H4 (cell line): ENCODE results near the gene FGF22. TPM values are rescaled to one million over a fixed set of nuclear protein-coding genes. Genes with fewer than 3 reads are reported as not detected.
A peak's percentile ranks its signal among the peaks of the same experiment; 100 is the strongest.
"Not testable (repeated sequence)": the region's sequence is repeated elsewhere in the genome, so short reads cannot be mapped to it uniquely, and the experiment has no call there.

Source experiments
- DNase-seq: peaks from one replicate; pipeline ENCODE4 v3.0.0-alpha.2; 2015; ENCODE audit warnings: low spot score
- total RNA-seq: library from RNA; depleted of rRNA; stranded (reverse); fragments of >200 nt; shearing (Covaris generic); gene quantifications from 2 replicates; pipeline ENCODE4 v1.2.3, GENCODE V29; 2014

Gene FGF22
- total RNA-seq, 1 experiment from 2014 or later: not detected

DNA sequence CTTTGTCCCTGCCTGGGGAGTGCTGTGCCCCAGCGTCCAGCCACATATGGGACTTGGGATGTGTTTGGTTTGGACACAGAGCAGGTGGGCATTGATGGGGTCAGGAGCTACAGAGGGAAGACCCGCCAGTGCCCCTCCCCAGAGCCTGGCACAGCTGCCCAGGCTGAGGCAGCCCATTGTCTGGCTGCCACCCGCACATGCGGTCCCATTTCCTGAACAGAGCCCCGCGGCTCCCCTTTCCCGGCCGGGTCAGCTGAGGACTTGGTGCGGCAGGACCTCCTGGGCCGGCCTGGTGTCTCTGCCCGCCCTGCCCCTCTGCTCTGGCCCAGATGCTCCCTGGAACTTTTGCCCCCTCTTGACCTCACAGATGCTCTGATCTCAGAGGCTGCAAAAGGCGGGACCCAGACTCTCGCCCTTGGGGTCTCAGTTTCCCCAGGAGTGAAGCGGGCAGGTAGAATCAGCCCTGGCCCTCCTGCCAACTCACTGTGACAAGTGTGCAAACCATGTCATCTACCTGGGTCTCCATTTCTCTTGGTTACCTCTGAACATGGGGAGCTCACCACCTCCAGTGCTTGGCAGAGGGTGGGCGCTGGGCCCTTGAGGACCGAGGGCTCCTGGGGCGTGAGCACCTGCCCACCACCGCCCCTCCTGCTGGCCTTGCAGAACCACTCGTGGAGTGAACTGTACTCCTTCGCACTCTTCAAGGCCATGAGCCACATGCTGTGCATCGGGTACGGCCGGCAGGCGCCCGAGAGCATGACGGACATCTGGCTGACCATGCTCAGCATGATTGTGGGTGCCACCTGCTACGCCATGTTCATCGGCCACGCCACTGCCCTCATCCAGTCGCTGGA lies 32.2 kb upstream of the FGF22 start:
- DNase-seq: no peak

DNA sequence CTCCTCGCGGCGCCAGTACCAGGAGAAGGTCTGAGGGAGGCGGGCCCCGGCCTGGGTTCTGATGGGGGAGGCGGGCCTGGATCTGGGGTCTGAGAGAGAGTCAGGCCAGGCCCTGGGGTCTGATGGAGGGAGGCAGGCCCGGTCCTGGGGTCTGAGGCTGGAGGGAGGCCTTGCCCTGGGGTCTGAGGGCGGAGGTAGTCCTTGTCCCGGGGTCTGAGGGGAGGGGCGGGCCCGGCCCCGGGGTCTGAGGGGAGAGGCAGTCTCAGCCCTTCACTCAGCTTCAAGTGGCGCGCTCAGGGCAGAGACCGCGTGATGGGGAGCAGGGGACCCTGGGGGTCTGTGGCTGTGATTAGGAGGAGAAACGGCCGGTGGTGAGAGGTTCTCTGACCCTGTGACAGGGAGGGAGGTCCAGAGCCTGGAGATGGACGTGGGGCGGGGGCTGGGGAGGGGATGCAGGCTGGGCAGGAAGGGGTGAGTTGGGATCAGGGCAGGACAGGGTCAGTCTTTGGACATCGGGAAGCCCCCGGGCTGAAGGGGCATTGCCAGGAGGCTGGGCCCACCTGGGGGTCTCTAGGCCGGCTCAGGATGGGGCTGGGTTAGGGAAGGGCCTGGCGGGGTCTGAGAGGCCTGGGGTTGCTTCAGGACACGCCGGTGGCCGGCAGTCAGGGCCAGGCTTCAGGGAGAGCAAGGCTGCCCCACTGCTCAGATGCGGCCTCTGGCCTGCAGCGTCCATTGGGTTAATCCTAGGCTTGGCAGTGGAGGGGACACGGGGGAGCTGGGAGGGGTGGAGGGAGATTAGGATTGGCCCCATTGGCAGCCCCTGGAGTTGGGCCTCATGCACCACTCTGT lies 31.3 kb upstream of the FGF22 start:
- DNase-seq: no peak

DNA sequence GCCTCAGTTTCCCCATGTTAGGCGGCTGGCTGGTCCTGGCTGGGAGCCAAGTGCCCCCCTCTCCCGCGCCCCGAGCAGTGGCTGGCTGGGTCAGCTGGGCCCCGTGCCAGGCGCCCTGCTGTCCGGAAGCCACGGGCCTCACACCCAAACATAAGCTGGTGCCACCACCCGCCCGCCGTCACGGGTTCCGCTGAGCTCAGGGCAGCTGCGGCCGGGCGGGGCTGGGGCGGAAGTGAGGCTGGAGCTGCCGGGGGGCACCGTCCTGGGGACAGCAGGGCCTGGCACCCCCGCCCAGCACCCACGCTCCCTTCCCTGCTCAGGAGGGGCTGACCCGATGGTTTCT lies 30.7 kb upstream of the FGF22 start:
- peak; percentile 80 for DNase-seq

DNA sequence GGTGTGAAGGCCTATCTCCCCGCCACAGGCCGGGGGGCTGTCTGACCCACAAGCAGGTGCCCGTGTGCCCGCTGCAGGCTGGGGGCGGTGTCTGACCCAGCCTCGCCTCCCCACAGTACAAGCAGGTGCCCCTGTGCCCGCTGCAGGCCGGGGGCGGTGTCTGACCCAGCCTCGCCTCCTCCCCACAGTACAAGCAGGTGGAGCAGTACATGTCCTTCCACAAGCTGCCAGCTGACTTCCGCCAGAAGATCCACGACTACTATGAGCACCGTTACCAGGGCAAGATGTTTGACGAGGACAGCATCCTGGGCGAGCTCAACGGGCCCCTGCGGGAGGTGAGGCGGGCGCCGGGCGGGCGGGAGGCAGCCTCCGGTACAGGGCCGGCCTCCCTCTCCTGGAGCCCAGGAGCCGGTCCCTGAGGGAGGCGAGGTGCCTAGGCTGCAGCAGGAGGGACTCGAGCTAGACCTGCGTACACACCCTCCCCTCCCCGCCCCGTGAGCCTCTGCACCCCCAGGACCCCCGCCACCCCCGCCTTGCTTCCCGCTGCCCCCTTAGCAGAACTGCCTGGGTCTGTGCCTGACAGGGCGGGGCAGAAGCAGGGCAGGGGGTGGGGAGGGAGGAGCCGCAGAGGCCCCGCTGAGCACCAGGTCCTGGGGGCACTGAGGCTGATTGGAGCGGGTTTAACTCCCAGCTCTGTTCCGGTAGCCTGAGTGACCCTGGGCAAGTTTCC lies 29.4 kb upstream of the FGF22 start:
- peak; percentile 56 for DNase-seq

DNA sequence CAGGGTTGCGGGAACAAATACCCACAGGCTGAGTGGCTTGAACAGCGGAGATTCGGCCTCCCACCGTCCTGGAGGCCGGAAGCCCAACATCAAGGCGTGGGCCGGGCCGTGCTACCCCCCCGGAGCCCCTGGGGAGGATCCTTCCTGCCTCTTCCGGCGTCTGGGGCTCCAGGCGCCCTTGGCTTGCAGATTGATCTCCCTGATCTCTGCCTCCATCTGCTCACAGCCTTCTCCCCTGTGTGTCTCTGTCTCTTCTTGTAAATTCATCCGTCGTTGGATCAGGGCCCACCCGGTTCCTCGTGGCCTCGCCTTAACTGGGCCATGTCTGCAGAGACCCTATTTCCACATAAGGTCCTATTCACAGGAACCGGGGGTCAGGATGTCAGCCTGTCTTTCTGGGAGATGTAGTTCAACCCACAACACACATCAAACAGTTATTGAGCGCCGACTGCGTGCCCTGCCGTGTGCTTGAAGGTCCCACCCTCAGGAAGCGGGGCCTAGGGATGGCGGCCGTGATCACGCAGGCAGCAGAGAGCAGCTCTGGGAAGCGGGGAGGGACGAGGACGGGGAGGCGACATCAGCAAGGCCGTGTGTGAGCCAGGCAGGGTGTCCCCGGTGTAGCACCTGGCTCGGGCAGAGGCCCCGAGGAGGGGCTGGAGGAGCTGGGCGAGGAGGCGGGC lies 28.7 kb upstream of the FGF22 start:
- peak; percentile 94 for DNase-seq

DNA sequence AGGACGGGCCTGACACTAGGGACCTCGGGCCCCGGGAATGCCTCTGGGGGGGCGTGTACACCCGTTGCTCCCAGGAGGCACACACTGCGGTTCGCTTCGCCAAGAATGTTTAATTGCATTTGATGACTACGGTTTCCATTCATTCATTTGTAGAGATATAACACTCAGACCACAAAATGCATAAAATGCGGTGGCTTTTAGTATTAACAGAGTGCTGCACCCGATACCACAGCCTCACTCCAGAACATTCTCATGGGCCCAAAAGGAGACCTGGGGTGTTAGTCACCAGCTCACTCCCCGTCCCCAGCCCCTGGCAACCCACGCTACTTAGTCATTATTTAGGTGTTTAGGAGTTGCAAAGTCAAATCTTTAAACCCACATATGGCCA lies 28.2 kb upstream of the FGF22 start:
- peak; percentile 99 for DNase-seq

DNA sequence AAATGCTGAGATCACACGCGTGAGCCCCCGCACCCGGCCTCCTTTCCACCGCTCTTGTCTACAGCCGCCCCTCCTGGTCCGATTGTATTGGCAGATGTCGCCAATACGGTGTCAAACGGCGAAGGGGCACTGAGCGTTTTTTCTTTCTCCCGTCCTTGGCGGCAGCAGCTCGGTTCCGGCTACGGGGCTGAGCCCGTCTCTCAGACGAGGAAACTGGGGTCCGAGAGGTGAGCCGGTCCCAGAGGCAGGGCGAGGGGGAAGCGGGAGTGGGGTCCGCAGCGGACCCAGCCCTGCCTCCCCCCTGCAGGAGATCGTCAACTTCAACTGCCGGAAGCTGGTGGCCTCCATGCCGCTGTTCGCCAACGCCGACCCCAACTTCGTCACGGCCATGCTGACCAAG lies 26.7 kb upstream of the FGF22 start:
- DNase-seq: no peak

DNA sequence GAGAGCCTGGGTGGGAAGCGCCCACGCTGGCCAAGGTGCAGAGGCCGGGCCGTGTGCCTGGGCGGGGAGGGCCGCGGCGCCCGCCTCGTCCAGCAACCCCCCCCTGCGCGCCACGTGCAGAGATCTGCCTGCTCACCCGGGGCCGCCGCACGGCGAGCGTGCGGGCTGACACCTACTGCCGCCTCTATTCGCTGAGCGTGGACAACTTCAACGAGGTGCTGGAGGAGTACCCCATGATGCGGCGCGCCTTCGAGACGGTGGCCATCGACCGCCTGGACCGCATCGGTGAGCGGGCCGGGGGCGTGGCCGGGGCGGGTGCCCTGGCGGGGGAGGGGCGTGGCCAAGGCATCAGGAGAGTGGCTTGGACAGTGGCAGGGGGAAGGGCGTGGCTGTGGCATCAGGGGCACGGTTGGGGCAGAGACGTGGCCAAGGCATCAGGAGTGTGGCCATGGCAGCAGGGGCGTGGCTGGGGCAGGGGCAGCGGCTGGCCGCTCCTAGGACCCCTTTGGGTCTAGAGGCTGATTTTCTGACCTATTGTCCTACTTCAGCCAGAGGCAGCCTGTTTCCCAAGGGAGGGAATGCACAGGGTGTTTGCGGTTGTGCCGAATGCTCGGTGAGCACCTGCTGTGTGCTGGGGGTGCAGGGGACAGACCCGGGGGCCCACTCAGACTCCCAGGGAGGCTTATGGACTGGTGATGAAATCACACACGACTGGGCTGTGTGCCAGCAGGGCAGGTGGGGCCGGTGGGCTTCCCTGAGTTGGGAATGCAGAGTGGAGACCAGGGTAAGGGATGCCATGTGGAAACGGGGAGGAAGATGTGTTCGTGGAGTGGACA lies 25.7 kb upstream of the FGF22 start:
- DNase-seq: no peak

DNA sequence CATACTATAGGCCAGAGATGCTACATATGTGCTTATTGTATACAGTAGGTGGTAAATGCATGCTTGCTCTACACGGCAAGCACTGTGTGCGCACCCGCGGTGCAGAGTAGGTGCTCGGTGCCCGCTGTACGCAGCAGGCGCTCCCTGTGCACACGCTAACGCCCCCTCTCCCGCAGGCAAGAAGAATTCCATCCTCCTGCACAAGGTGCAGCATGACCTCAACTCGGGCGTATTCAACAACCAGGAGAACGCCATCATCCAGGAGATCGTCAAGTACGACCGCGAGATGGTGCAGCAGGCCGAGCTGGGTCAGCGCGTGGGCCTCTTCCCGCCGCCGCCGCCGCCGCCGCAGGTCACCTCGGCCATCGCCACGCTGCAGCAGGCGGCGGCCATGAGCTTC lies 24.1 kb upstream of the FGF22 start:
- DNase-seq: no peak

DNA sequence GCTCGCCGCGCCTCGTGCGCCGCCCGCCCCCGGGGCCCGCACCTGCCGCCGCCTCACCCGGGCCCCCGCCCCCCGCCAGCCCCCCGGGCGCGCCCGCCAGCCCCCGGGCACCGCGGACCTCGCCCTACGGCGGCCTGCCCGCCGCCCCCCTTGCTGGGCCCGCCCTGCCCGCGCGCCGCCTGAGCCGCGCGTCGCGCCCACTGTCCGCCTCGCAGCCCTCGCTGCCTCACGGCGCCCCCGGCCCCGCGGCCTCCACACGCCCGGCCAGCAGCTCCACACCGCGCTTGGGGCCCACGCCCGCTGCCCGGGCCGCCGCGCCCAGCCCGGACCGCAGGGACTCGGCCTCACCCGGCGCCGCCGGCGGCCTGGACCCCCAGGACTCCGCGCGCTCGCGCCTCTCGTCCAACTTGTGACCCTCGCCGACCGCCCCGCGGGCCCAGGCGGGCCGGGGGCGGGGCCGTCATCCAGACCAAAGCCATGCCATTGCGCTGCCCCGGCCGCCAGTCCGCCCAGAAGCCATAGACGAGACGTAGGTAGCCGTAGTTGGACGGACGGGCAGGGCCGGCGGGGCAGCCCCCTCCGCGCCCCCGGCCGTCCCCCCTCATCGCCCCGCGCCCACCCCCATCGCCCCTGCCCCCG lies 23.5 kb upstream of the FGF22 start:
- no peak for DNase-seq

DNA sequence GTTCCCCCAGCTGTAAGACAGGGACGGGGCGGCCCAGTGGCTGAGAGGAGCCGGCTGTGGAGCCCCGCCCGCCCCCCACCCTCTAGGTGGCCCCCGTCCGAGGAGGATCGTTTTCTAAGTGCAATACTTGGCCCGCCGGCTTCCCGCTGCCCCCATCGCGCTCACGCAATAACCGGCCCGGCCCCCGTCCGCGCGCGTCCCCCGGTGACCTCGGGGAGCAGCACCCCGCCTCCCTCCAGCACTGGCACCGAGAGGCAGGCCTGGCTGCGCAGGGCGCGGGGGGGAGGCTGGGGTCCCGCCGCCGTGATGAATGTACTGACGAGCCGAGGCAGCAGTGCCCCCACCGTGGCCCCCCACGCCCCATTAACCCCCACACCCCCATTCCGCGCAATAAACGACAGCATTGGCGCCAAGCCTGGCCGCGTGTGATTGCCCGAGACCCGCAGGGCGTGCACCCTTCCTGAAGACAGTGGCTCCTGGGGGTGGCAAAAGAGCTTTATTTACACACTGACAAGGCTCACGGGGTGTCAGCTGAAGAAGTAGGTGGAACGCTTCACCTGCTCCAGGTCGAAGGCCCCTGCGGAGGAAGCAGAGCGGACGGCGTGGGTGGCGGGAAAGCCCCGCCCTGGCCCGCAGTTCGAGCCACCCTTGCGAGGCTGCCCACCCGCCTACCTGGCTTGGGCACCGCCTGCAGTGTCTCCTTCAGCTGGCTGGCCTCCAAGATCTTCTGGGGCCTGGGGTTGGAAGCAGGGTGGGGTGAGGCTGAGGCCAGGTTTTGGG lies 22.7 kb upstream of the FGF22 start:
- no peak for DNase-seq

DNA sequence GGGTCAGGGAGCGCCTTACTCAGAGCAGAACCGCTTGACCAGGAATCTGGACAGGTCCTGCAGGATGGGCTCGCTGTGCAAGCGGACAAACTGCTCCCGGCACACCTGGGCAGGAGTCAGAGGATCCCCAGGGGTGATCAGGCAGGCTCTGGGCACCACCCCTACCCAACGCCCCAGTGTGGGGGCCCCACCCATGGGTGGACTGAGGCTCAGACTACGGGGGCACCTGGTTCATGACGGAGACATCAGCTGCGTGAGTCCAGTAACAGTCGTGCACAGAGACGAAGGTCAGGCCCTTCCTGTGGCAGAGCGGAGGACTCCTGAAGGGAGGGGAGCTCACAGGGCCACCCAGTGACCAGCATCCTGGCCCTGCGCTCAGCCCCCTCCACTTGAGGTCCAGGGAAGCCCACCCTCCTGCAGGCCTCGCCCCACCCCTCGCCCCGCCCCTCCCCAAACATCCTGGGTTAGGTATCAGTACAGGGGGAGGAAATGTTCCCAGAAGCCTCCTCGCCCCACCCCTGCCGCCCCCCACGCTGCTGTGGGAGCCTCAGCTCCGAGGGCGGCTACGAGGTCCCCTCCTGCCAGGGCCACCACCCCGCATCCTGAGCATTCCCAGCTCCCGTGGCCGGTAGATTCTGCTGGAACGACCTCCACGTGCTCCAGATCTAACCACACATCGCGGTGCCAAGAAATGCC lies 22.0 kb upstream of the FGF22 start:
- DNase-seq: no peak

DNA sequence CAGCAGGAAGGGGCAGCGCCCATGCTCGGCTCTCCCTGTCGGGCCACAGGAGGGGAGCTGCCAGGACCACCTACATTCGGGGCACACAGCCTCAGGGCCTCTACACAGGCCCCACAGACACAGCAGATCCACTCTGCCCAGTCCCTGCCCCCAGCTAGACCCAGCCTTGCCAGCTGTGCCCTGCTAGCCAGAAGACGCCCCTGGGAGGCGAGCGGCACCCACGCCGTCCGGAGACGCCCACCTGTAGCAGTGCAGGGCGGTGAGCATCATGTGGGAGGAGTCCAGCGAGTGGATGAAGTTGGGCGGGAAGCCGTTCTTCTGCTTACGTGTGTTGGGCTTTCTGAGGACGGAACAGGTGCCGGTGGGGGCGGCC lies 21.4 kb upstream of the FGF22 start:
- DNase-seq: no peak

DNA sequence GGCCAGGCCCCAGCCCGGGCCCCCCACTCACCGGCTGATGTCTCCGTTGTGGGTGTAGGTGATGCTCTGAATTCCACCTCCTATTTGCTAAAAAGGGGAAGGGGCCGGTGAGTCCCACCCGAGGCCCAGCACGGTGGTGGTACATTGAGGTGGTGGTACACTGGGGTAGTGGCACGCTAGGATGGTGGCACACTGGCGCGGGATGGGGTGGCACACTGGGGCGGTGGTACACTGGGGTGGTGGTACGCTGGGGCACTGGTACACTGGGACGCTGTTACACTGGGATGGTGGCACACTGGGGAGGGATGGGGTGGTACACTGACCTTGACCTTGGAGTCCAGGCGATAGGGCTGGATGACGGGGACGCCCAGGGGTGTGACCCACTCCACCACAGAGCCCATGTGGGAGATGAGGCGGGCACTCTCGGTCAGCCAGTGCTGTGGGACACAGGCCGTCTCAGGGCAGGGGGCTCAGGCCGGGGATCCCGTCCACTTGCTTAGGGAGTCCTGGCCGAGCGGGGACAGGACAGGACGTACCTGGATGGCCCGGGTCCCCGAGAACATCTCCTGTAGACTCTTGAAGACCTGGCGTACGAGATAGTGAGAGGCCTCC lies 20.9 kb upstream of the FGF22 start:
- DNase-seq: no peak

DNA sequence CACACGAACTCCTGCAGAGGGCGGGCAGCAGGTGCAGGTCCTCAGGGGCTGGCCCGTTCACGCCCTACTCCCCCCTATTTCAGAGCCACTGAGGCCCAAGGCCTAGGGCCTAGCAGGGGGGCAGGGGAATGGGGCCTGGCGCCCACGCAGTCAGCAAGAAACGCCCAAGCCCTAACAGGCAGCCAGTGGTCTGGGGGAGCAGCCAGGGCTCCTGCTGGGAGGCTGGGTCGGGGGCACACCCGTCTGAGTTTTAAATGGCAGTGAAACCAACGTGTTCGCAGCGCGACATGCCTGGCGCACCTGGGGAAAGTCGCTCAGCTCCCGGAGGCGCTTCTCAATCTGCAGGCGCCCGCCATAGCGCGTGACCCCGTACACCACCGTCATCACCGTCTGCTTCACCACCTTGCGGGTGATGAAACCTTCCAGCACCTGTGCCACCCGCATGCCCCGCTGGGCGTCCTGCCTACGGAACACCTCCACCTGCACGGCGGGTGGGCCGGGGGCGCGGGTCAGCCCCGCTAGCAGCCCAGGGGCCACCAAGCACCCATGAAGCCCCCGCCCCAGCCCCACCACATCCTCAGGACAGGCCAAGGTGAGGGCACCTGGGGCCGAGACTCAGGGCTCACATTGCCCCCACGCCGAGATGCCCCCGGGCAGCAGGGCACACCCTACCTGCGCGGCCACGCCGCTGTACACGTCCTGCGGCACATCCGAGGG lies 20.2 kb upstream of the FGF22 start:
- no peak for DNase-seq

DNA sequence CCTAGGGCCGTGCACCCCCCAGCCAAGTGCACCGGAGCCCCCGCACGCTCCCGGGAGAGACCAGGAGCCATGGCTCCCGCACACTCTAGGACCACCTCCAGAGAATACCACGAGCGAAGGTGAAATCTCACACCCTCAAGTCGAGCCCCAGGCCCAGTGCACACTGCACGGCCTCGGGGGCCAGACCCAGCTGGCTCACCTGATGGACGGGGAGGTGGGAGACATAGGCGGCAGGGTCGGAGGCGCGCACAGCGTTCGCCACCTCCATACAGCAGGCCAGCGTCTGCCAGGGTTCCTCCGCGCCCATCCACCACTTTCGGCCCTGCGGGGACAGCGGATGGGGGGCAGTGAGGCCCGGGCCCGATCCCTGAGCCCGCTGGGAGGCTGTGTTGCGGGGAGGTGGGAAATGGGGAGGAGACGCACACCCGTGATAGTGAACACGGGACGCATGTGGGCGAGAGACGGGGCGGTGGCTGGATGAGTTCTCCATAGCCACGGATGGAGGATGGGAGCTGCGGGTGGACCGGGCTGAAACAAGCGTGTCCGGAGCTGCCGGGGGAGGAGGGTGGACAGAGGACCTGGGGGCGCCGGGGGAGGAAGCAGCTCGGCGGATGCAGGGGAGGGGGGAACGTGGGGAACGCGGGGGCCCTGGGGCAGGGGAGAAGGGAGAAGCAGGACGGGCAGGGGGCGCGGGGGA lies 19.4 kb upstream of the FGF22 start:
- DNase-seq: no peak

DNA sequence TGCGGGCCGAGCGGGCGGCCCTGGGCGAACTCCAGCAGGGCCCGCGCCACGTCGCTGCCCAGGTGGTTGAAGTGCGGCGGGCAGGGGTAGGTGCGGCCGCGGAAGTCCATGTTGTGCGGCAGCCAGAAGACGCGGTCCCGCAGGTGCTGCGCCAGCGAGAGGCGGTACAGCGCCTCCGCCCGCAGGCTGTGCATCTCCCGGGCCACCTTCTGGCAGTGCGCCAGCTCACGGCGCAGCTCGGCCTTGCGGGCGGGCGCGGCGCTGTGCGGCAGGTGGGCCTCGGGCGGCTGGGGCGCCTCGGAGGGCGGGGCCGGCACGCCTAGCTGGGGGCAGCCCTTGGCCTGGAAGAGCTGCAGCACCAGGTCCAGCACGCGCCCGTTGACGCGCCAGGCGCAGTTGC lies 18.5 kb upstream of the FGF22 start:
- not testable (repeated sequence) for DNase-seq
